ENCODE measurements around the gene PLK3.
"Not testable (repeated sequence)": the region's sequence is repeated elsewhere in the genome, so short reads cannot be mapped to it uniquely, and the experiment has no call there.

PLK3 gene

DNA sequence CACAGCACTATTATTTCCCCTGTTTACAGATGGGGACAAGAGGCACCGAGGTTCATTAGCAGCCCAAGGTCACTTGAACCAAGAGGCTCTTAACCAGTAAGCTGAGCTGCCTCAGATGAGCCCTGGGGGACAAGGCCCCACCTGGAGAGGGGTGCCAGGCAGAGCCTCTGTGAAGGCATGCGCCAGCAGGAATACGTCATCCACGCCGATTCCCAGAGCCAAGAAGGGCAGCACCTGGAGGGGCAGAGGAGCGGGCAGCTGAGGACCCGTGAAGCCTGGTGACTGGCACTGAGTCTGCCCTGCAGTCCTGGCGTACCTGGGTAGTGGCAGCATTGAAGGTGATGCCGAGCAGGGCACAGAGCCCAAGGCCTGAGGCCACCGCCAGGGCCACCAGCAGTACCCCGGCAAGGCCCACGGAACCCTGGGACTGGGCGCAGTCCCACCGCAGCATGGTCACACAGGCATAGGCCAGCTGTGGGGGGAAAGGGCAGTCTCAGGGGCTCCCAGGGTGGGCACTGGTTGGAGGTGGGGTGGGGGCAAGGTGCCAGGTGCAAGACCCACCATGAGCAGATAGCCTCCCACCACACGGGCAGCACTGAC lies 28.8 kb downstream of the PLK3 start:
- no peak for DNase-seq

DNA sequence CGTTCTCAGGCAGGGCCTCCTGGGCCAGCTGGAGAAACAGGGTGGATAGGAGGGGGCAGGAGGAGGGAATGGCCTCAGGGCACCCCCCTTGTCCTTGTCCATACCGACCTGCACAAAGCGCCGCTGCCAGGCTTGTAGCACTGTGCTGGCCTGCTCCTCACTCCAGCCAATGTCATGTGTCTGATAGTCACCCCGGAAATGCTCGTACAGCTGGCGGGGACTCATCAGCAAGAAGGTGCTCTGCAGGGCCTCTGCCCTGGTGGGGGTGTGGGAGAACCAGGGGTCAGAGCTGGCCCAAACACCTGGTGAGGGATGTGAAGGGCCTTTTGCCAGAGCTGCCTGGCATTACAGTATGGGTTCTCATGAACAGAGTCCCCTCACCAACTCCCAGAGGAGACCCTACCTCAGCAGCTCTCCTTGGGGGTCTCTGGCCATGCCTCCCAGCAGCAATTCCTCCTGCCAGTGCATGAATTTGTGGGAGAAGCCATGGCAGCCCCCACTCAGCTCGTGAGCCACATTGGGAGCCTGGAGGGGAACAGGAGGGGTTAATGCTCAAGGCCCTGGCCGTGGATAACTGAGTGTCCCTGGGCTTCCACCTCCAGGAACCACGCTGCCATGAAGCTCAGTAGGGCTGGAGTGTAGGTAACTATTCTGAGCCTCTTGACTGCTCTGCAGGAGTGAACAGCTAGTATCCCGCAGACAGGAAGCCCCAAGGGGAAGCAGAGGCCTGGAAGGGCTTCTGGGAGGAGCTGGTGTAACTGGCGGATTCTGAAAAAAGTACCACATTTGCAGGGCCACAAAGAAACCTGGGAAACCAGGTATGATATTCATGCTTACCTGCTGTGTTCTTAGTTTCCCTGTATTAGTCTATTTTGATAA lies 29.6 kb downstream of the PLK3 start:
- no peak for DNase-seq

DNA sequence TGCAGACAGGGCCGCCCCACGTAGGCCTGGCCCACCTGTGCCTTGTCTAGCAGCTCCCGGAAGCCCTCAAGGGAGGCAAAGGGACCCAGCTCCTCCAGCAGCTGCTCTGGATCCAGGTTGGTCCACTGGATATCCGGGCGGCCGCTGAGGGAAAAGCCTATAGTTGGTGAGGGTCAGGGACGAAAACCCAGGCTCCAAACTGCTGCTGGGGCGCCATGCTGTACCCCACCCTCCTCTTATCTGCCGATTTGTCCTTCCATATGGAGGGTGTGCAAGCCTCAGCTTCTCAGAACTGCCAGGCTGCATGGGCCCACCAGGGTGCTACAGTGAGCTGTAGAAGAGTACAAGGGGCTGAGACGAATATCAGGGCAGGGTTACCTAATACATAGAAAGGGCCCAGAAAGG lies 30.7 kb downstream of the PLK3 start:
- DNase-seq: no peak

DNA sequence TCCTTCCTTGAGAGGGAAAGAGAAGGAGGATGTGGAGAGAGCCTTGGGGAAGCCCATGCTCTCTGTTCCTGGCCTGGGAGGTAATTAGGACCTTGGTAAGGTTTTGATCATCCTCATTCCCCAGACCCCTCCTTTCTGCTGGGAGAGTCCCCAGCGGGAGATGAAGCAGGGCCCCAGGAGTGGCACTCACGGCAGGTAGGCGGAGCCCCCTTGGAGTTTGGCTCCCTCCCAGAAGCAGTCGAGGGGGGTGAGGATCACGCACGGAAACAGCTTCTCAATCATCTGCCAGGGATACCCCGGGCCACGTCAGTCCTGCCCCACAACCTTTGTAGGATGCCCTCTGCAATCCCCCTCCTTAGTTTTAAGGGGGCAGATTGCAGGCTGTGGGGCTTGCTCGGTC lies 31.3 kb downstream of the PLK3 start:
- DNase-seq: no peak

DNA sequence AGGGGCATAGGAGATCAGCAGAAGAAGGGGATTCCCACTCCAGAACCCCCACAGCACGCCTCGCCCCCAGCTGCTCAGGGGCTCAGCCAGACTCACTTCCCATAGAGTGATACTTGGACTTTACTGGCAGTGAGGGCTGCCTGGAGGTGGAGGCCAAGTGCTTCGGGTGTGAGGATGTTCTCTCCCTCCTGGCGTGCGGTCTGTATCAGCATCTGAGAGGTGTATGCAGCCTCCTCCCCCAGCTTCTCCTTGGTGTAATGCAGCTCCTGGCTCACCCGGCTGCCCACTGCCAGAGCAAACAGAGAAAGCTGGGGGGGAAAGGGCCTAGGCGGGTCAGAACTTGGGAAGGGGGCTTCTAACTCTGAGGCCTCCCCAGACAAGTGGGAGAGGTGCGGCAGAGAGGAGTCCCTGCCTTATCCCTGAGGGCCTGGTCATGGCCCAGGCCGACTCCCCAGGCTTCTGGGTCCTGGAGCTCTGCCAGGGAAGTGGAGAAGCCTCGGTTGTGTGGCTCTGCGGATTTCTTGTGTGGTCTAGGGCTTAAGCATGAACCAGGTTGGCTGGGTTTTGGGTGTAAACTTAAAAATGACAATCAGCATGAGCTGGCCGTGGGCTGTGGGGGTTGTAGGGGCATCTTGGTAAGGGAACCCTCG lies 32.0 kb downstream of the PLK3 start:
- DNase-seq: no peak

DNA sequence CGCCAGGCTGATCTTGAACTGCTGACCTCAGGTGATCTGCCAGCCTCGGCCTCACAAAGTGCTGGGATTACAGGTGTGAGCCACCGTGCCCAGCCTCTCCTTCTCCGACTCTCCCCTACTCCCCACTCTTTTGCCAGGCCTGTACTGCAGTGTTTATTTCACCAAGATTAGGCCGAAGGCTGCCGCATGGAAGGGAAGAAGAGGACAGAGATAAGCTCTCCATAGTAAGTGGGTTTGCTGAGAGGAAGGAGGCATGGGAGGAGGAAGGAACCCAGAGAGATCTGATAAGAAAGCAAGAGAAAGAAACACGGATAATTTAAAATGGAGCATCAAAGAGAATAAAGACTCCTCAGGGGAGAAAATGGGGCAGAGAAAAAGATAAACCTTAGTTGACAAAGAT lies 34.2 kb downstream of the PLK3 start:
- DNase-seq: no peak

DNA sequence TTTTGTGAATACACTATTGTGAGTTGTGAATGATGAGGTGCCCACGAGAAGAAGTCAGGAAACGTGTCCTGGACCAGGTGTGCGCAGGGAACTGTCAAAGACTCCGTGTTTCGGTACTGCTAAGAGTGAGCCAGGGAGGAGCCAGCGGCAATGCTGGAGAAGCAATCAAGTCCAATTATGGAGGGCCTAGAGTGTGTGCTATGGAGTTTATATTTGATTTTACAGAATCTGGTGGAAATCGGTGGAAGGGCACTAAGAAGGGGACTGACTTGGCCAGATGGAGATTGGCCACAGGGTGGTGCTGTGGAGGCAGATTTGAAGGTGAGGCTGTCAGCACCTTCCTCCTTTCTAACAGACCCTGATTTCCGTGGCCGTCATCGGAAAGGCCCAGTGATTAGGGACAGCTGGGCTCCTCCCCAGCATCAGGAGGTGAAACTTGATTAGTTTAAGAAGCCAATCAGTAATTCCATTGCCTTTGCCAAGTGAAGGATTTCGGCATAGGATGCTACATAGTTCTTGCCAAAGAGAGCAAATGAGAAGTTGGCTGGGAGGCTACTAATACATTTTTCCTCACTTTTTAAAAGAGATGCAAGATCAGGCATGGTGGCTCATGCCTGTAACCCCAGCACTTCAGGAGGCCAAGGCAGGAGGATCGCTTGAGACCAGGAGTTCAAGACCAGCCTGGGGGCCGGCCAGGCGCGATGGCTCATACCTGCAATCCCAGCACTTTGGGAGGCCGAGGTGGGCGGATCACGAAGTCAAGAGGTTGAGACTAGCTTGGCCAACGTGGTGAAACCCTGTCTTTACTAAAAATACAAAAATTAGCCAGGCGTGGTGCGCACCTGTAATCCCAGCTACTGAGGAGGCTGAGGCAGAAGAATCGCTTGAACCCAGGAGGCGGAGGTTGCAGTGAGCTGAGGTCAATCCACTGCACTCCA lies 35.8 kb downstream of the PLK3 start:
- DNase-seq: peak; percentile 73

DNA sequence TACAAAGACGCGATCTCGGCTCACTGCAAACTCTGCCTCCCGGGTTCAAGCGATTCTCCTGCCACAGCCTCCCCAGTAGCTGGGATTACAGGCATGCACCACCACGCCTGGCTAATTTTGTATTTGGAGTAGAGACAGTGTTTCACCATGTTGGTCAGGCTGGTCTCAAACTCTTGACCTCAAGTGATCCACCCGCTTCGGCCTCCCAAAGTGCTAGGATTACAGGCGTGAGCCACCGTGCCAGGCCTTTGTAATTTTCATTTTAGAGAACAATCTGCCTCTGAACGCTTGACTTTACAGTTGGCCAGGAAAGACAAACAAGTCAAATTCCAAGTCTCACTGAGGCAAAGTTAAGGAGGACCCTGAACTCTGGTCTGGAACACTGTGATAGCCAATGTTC lies 38.1 kb downstream of the PLK3 start:
- not testable (repeated sequence) for DNase-seq

DNA sequence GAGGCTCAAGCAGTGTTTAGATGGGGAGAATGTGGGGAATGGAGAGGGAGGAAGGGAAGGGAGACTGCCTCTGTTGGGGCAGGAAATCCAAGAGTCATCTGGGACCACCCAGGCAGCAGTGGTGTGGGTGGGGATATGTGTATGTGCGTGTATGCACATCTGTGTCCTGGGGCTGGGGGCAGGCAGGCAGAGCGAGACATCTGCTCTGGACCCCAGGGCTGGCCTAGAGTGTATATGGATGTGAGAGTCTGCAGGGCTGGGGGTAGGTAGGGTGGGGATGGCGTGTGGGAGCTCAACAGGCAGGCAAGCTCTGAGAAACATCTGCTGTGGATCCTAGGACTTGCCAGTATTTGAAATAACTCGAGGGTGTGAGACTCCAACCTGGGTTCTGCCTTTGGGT lies 39.4 kb downstream of the PLK3 start:
- no peak for DNase-seq

DNA sequence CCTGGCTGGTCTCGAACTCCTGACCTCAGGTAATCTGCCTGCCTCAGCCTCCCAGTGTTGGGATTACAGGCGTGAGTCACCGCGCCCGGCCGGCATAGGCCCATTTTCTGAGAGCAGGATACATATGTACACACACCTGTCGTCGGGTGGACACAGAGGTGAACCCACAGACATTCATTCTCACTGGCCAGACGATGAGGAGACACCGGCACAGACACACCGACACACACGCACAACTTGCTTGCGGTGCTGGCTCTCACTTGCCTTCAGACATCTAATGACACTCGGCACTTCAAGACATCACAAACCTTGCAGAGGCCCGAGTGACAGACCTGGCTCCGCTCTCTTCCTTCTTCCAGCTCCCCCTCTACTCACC lies 42.3 kb downstream of the PLK3 start:
- DNase-seq: no peak

DNA sequence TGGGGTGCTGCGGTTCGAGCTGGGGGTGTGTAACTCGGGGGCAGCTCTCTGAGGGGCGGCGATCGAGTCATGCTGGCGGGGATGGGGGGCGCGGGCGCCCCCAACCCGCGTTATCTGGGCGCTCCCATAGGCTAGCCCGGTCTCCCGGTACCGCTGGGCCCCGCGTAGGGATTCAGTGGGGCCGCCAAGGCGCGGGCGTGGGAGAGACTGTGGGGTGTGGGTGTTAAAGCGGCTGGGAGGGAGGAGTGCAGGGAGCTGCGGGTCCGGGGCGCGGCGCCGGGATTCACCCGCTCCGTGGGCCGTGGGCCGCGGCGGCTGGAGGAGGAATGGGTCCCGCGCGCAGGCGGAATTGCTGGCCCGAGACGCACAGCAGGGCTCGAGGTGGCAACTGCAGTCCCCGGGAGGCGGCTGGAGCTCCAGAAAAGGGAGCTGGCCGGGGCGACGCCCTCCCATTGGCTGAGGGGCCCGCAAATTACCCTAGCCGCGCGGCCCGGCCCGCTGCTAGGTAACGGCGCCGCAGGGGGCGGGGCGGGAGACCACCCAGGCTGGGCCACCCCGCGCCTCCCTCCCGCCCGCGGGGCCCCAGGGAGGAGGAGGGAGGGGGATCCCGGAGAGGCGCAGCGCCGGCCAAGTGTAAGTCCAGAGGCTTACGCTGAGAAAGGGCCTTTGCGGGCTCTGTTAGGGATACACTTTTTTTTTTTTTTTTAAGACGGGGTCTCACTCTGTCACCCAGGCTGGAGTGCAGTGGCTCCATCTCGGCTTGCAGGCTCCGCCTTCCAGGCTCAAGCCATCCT lies 42.9 kb downstream of the PLK3 start, which contains the start of gene PTCH2:
Gene PTCH2 (minus strand): TSS at position 392 of the 794 bp plus-strand sequence. CDS start 321 bp downstream, at position 71.
- DNase-seq: peak; percentile 79

DNA sequence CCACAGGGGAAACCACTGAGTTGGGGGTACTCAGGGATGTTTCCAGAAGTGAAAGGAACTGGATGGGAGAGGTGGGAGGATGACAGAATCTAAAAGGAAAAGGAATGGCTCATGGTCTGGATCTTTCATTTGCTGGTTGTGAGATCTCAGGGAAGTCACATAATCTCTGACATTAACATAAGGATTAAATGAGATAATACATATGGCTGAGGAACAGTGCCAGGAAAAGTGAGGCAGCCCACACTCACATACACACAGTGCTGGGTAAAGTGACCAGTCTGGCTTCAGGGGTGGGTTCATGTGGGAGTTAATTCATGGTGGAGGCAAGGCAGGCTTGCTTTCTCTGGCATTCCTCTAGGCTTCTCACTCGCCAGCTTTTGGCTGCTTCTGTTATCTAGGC lies 46.8 kb downstream of the PLK3 start:
- DNase-seq: no peak

DNA sequence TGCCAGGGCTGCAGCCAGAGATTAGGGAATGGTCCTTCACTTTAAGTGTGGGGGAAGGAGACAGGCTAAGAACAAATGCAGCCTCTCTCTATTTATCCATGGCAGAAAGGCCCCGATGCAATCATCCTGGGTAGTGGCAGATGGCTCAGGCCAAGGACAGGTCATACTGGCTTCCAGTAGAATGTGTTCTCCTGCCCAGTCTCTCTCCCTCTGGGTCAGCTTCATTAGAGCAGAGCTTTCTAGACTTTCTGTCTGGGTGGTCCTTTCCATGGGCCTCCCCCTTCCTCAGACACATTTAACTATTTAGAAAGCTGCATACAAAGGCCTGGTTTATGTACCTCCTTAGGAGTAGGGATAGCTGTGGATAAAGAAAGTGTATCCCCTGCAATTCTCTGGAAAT lies 47.7 kb downstream of the PLK3 start:
- no peak for DNase-seq

DNA sequence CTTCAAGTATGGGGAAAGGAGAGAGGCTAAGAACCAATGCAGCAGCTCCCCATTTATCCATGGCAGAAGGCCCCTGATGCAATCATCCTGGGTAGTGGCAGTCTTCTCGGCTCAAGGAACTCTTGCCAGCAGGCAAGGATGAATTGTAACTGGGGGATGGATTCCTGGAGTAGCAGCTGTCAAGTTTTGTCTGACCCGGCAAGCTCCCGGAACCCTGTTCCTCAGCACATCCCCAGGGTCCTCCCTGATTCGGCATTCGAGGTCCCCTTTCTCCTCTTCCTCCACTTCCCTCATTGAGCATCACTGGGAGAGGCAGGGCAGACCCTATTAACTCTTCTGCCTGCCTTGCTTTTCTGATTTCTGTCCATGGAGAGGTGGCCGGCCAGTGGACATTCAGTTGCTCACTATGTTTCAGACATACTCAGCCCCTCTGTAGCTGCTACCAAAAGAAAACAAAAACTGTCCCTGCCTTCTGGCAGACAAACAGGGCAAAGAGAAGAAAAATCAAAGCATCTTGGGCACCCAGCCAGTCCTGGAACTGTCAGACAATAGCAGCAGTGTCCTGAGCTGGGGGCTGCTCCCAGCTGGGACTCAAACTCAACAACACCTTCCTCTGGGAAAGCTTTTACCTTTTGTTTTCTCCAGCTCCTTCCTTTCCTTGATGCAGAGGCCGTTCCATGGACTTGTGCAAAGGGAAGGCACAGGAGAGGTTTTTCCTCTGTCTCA lies 48.4 kb downstream of the PLK3 start:
- DNase-seq: no peak

DNA sequence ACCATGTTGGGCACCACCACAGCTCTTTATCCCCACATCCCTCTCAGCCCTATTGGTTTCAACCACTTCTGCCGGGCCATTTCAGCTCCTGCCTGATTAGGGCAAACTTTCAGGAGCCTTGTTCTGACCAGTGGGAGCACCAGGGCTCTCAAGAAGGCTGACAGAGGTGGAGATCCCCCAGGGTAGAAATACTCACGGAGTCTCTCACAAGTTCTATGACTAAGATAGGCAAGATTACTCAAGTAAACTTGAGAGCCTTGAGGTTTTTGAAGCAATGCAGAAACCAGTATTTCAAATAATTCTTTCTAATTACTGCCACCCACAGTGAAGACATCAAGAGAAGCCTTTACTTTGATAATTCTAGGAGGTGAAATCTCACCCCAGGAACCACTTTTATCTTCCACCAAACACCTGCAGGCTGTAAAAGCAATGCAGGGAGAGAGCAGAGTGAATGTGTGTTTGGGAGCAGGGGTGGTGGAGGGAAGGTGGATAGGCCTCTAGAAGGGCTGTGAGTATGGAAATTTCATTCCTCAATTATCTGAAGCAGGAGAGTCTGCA lies 49.5 kb downstream of the PLK3 start:
- no peak for DNase-seq

DNA sequence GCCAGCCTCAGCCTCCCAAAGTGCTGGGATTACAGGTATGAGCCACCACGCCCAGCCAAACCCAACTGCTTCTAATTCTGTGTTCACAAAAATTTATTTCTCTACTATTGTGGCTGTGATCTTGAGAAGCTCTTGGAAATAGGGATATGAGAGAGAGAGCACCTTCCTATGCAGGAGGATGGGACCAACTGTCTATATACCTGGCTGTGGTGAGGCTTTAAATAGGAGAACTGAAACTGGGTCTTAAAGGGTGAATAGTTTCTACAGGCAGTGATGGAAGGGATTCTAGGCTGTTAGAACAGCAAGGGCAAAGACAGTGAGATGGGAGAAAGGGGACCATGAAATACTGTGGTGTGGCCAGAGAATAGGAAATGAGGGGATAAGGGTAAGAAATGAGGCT lies 51.1 kb downstream of the PLK3 start:
- no peak for DNase-seq

DNA sequence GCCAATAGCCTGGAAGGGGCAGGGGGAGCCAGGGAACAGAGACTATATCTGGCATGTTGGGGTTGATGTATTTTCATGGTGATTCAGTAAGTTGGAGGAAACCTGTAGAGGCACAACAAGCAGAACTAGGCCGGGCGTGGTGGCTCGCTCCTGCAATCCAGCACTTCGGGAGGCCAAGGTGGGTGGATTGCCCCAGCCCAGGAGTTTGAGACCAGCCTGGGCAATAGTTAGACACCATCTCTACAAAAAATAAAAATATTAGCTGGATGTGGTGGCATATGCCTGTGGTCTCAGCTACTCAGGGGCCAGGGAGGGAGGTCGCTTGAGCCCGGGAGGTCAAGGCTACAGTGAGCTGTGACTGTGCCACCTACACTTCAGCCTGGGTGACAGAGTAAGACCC lies 53.0 kb downstream of the PLK3 start:
- DNase-seq: no peak

DNA sequence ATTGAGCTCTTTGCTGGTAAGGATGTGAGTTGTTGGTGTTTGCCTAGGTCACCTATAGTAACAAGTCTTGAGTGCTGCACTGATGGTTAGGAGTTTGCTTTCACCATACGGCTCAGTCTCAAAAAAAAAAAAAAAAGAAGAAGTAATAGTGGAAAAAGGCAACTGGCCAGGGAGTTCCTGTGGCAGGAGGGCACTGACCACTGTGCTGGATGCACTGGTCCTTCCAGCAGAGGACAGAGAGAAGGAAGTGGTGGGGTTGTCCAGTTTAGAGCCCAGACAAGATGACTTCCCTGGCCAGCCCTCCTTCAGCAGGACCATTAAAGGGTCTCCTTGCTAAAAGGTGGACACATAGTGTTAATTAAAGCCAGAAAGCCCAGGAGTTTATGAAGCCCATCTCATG lies 54.8 kb downstream of the PLK3 start:
- DNase-seq: no peak
